COLO829 (cell line): Measurements from ENCODE around the gene ATXN10.
"Not testable (repeated sequence)": the region's sequence is repeated elsewhere in the genome, so short reads cannot be mapped to it uniquely, and the experiment has no call there.

Source experiments
- DNase-seq: peaks from one replicate; pipeline ENCODE4 v3.0.0; 2012; ENCODE audit warnings: low spot score

Gene ATXN10

GRCh38 chr22:45678961-45679912 is 7.6 kb downstream of the ATXN10 start:
- DNase-seq: no peak

GRCh38 chr22:45680932-45681700 is 9.5 kb downstream of the ATXN10 start:
- no peak for DNase-seq

DNA sequence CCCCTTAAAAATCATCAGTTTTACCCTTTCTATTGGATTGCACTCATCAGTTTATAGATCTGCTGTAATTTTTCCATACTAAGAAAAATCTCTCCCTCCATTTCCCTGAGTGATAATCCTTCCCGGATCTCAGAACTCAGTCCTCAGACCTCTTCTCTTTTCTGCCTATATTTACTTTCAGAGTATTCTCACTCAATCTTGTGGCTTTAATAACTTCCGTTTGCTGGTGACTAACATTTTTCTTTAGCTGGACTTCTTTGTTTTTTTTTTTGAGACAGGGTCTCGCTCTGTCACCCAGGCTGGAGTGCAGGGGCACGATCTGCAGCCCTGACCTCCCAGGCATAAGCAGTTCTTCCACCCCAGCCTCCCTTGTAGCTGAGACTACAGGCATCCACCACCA is 10.4 kb downstream of the ATXN10 start:
- no peak for DNase-seq

DNA sequence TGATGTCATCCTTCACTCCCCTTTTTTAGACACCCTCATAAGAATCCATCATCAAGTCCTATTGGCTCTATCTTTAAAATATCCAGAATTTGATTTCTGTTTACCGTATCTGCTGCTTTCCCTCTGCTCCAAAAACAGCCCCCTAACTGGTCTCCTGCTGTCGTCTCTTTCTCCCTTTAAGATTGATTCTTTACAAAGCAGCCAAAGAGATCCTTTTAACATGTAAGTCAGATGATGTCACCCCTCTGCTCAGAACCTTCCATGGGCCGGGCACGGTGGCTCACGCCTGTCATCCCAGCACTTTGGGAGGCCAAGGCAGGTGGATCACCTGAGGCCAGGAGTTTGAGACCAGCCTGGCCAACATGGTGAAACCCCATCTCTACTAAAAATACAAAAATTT is 11.1 kb downstream of the ATXN10 start:
- not testable (repeated sequence) for DNase-seq

DNA sequence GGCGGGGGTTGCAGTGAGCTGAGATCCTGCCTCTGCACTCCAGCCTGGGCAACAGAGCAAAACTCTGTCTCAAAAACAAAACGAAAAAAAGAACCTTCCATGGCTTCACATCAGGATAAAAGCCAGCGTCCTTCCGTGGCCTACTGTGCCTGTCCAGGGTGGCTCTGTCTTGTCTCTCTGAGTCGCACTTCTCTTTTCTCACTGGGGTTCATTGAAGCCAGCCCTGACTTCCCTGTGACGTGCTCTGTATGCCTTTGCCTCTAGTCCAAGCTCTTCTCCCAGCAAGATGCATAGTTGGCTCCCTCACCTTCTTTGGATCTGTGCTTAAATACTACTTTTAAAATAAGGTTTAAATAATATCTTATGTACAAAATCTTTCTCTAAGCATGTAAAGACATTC is 11.6 kb downstream of the ATXN10 start:
- no peak for DNase-seq

DNA sequence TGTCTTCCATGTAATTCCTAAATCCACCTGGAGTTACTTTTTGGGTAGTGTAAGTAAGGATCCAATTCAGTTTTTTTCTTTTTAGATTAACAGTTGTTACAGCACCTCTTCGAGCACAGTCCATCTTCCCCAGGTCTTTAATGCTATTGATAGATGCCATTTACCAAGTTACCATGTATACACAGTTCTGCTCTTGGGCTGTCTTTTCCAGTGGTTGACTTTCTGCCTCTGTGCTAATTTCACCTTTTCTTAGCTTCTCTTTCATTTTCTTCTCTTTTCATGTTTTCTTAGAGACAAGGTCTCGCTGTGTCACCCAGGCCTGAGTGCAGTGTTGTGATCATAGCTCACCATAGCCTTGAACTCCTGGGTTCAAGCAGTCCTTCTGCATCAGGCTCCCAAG is 12.0 kb downstream of the ATXN10 start:
- DNase-seq: no peak

GRCh38 chr22:45684169-45684568 is 12.5 kb downstream of the ATXN10 start:
- DNase-seq: no peak

- DNase-seq: no peak
Observed at GRCh38 chr22:45684752-45685574, 13.3 kb downstream of the ATXN10 start.

DNA sequence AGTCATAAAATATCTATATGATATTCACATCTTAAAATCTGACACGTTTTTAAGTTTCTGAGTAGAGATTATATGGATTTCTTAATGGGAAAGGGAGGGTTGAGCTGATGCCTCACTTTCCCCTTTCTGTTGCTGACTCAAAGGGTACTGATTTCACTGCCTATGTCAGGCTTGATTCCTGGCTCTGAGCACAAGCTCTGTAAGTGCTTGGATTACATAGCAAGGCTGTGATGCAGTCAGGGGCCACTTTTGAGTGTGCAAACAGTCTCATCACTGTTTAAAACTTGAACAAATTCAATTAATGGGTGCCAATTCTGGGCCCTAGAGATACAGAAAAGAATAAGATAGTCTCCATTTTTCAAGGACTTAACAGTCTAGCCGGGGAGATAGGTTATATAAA is 14.4 kb downstream of the ATXN10 start:
- no peak for DNase-seq

GRCh38 chr22:45686836-45687235 is 15.2 kb downstream of the ATXN10 start:
- no peak for DNase-seq

- peak; percentile 35 for DNase-seq
Observed at GRCh38 chr22:45688600-45689080, 17.0 kb downstream of the ATXN10 start.

DNA sequence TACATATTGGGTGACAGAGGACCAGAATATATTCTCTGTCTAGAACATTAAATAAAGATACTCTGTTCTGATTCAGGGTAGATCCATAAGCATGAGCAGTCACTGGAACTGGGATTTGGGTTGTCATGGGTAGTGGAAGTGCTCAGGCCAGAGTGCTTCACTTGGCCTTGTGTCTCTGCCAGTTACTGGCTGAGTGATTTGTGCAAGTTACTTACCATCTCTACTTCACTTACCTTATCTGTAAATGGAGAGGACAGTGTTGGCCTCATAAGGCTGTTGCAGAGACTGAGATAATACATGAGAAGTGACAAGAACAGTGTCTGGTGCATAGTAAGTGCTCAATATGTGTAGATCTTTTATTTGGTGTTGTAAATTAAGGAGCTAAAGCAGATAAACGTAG is 17.6 kb downstream of the ATXN10 start:
- DNase-seq: no peak

GRCh38 chr22:45690008-45690407 is 18.4 kb downstream of the ATXN10 start:
- DNase-seq: no peak

DNA sequence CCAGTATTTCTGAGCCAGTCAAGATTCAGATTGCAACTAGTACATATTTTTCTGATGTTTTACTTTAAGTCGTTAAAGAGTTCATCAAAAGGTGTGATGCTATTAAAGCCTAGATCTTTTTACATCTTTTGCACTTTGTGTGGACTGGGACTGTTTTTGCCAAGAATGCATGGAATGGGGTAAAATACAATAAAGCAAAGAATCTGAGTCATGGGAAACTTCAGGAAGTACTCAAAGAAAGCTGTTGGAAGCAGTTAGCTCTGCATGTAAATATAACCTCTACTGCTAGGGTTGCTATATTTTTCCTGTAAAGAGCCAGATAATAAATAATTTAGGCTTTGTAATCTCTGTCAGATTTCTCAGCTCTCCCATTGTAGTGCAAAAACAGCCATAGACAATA is 20.9 kb downstream of the ATXN10 start:
- DNase-seq: peak; percentile 58

DNA sequence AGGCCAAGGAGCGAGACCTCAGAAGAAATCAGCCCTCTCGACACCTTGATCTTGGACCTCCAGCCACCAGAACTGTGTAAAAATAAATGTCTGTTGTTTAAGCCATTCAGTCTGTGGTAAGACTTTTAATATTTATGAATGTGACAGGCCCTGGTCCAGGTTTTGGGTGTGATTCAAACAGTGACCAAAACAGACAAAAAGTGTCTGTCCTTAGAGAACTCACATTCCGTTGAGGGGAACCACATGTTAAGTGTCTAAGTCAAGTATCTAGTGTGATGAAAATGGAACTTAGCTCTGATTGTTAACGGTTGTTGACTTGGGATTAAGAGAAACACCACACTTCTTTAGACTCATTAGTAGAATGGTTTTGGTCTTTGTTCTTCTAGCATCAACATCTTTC is 22.2 kb downstream of the ATXN10 start:
- DNase-seq: no peak

GRCh38 chr22:45696227-45696626 is 24.6 kb downstream of the ATXN10 start:
- DNase-seq: no peak

- DNase-seq: no peak
Observed at GRCh38 chr22:45698094-45698493, 26.5 kb downstream of the ATXN10 start.

DNA sequence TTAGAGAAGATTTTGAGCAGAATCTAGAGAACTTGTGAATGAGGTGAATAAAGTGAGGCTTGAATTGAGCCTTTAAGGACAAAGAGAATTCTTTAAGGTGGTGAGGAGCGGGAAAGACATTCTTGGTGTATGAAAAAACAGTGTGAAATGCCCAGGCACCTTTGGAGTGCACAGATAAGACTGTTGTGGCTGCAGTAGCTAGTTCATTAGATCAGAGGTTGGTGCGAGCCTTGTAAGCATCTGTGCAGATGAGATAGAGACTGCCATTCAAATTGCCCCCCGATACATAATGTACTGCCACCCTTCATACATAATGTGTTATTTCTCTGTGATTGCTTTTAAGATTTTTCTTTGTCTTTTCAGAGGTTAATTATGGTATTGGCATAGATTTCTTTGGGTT is 31.3 kb downstream of the ATXN10 start:
- no peak for DNase-seq

- DNase-seq: no peak
Observed at GRCh38 chr22:45703758-45704157, 32.1 kb downstream of the ATXN10 start.

GRCh38 chr22:45704648-45705047 is 33.0 kb downstream of the ATXN10 start:
- no peak for DNase-seq

DNA sequence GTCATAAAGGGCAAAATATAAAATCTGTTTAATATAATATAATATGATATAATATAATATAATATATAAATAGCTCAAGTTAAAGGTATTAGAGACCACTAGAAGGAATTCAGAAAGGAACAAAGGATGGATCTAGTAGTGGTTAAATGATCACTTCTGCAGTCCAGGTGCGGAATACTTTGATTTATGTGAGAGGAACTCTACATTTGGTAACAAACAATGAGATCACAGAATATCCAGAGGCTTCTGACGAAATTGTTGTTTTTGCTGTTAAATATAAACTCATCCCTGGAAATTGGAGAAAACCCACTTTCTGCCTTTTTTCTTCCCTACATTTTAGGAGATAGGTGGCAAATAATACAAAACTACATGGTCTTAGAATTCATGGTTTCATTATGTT is 36.0 kb downstream of the ATXN10 start:
- no peak for DNase-seq

DNA sequence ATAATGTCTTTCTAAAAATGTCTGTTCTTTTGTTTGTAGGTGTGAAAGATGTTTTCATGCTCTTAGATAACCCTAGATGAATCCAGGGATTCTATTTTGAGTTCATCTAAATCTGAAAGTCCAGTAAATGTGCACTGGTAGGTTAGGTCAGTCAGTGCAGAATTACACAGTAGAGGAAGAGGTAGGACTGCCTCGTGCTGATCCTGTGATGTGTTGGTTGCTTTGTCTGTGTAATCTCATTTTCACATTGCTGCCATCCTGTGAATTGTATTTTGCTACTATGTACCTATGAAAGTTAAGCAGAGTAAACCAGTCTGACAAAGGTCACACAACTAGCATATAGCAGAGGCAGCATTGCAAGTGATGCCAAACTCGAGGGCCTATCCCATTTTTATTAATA is 36.5 kb downstream of the ATXN10 start:
- no peak for DNase-seq
